GM23338 (cell line): ENCODE data around the gene KDM1A. TPM values are rescaled to one million over a fixed set of nuclear protein-coding genes. Genes with fewer than 3 reads are reported as not detected.

Experiments used
- ATAC-seq: fragments of 200-7000 bp; cut with Tn5 transposase; 3 replicates; pipeline ENCODE4 v1.9.1; 2020
- DNase-seq: peaks from one replicate; pipeline ENCODE4 v3.0.0-alpha.2; 2015; ENCODE audit warnings: low spot score
- H2AFZ ChIP-seq: fragments of 200-600 bp; sonication (generic); 2 replicates; pipeline ENCODE4 v1.8.0; 2016; ENCODE audit warnings: antibody characterized with exemption, mild to moderate bottlenecking, moderate library complexity
- H3F3A ChIP-seq: fragments of 200-600 bp; sonication (generic); replicated peaks from 2 replicates; pipeline ENCODE4 v1.8.0; 2017; ENCODE audit warnings: antibody characterized with exemption, mixed run types, low read depth
- H3K27ac ChIP-seq: fragments of 200-600 bp; sonication (generic); 2 replicates; pipeline ENCODE4 v1.6.1; 2016; ENCODE audit warnings: low read depth
- H3K27me3 ChIP-seq: fragments of 200-600 bp; sonication (generic); 2 replicates; pipeline ENCODE4 v1.8.0; 2016; ENCODE audit warnings: mild to moderate bottlenecking, mixed run types, moderate library complexity; ENCODE audit not compliant: insufficient read depth
- H3K36me3 ChIP-seq: fragments of 200-600 bp; sonication (generic); 2 replicates; pipeline ENCODE4 v1.8.0; 2016; ENCODE audit warnings: mild to moderate bottlenecking; ENCODE audit not compliant: insufficient read depth
- H3K4me1 ChIP-seq: fragments of 200-600 bp; sonication (generic); 2 replicates; pipeline ENCODE4 v1.8.0; 2016; ENCODE audit warnings: mild to moderate bottlenecking, moderate library complexity; ENCODE audit not compliant: insufficient read depth
- H3K4me2 ChIP-seq: fragments of 200-600 bp; sonication (generic); 2 replicates; pipeline ENCODE4 v1.7.1; 2017; ENCODE audit warnings: mixed run types
- H3K4me3 ChIP-seq: fragments of 200-600 bp; sonication (generic); 2 replicates; pipeline ENCODE4 v1.6.1; 2016; ENCODE audit warnings: mixed run types
- H3K79me2 ChIP-seq: fragments of 200-600 bp; sonication (generic); replicated peaks from 2 replicates; pipeline ENCODE4 v1.8.0; 2017; ENCODE audit warnings: mild to moderate bottlenecking; ENCODE audit not compliant: insufficient read depth
- H3K9me2 ChIP-seq: fragments of 200-600 bp; sonication (generic); 2 replicates; pipeline ENCODE4 v1.8.0; 2017; ENCODE audit not compliant: insufficient read depth
- H4K20me1 ChIP-seq: fragments of 200-600 bp; sonication (generic); replicated peaks from 2 replicates; pipeline ENCODE4 v1.8.0; 2017; ENCODE audit warnings: mild to moderate bottlenecking; ENCODE audit not compliant: insufficient read depth
- H3K27ac Mint-ChIP-seq: 2 replicates; pipeline ENCODE4 v1.8.0; 2020; ENCODE audit warnings: inconsistent platforms, mild to moderate bottlenecking, moderate library complexity, mixed read lengths
- H3K27me3 Mint-ChIP-seq: 3 replicates; pipeline ENCODE4 v1.8.0; 2022; ENCODE audit warnings: low read depth, mild to moderate bottlenecking, moderate library complexity, mixed read lengths, inconsistent platforms; ENCODE audit not compliant: insufficient read depth, poor library complexity
- H3K36me3 Mint-ChIP-seq: 3 replicates; pipeline ENCODE4 v1.8.0; 2021; ENCODE audit warnings: low read depth, mild to moderate bottlenecking, inconsistent platforms, moderate library complexity, mixed read lengths
- H3K4me1 Mint-ChIP-seq: 3 replicates; pipeline ENCODE4 v1.8.0; 2020; ENCODE audit warnings: mild to moderate bottlenecking, inconsistent platforms, mixed read lengths
- H3K4me3 Mint-ChIP-seq: 3 replicates; pipeline ENCODE4 v1.8.0; 2021; ENCODE audit warnings: moderate library complexity, mild to moderate bottlenecking, inconsistent platforms, mixed read lengths
- H3K9me3 Mint-ChIP-seq: 3 replicates; pipeline ENCODE4 v1.8.0; 2020; ENCODE audit warnings: moderate library complexity, mild to moderate bottlenecking, inconsistent platforms, mixed read lengths
- CREB1 ChIP-seq: fragments of 250-450 bp; sonication (Bioruptor Pico); IDR thresholded peaks from 2 replicates; pipeline ENCODE4 v1.5.0; 2020; ENCODE audit warnings: low read depth, mild to moderate bottlenecking, moderate library complexity
- EZH2 ChIP-seq: fragments of 200-600 bp; sonication (generic); IDR thresholded peaks from one replicate; pipeline ENCODE4 v1.8.0; 2017; ENCODE audit warnings: antibody characterized with exemption, mild to moderate bottlenecking, low read depth; ENCODE audit not compliant: unreplicated experiment
- NANOG ChIP-seq: IDR thresholded peaks from 2 replicates; pipeline ENCODE4 v1.6.1; 2016; ENCODE audit warnings: antibody characterized with exemption, borderline replicate concordance
- POLR2AphosphoS5 ChIP-seq: IDR thresholded peaks from 2 replicates; pipeline ENCODE4 v1.6.1; 2016; ENCODE audit warnings: antibody characterized with exemption, low read depth
- REST ChIP-seq: IDR thresholded peaks from one replicate; pipeline ENCODE4 v1.6.1; 2018; ENCODE audit warnings: antibody characterized with exemption; ENCODE audit not compliant: unreplicated experiment
- ZNF114 ChIP-seq: fragments of 250-450 bp; sonication (Bioruptor Pico); IDR thresholded peaks from 2 replicates; pipeline ENCODE4 v1.5.0; 2020; ENCODE audit warnings: mild to moderate bottlenecking, moderate library complexity
- ZNF331 ChIP-seq: fragments of 250-450 bp; sonication (Bioruptor Pico); IDR thresholded peaks from 2 replicates; pipeline ENCODE4 v1.5.0; 2020; ENCODE audit warnings: low read depth, mild to moderate bottlenecking, moderate library complexity
- polyA plus RNA-seq: library from polyadenylated mRNA; unstranded; fragments of >200 nt; fragmentation: Nextera tagmentation; extraction: Ambion mirVana; gene quantifications from 2 replicates; pipeline ENCODE4 v1.2.1, GENCODE V29; 2016
- total RNA-seq: library from RNA; depleted of rRNA; stranded (reverse); fragments of >200 nt; shearing (Covaris generic); gene quantifications from 2 replicates; pipeline ENCODE4 v1.2.3, GENCODE V29; 2014
- TF ChIP-seq, protein P1 (sequence below): fragments of 250-450 bp; sonication (Bioruptor Pico); IDR thresholded peaks from 2 replicates; pipeline ENCODE4 v1.5.0; 2020; ENCODE audit warnings: mild to moderate bottlenecking, moderate library complexity
- TF ChIP-seq, protein P2 (sequence below), 2 experiments: fragments of 200-600 bp in 1 of 2; sonication (generic) in 1 of 2; conservative IDR thresholded peaks; 2 replicates each; pipeline versions ENCODE4 v1.5.1 to v1.6.1; 2016 to 2017; ENCODE audit warnings: antibody characterized with exemption in 2 of 2, low read depth in 2 of 2, mild to moderate bottlenecking in 2 of 2, moderate library complexity in 1 of 2

KDM1A gene
- total and polyA plus RNA-seq, 2 experiments from 2014 or later = 86.4 to 252 TPM

- TF ChIP-seq REST = no peak
- TF ChIP-seq NANOG = no peak
These were observed 43.0 kb downstream of the KDM1A start (continued) for GRCh38 chr1:23062271-23062670.

- Histone ChIP-seq H3K4me2 (no peak overlapping the region), H3K27ac (no peak overlapping the region), H3K36me3 (peaks cover 35% of the 10 kb centered on the region), H4K20me1 (peaks cover 19% of the 10 kb centered on the region; the same call in 1 of the 2 replicates), H3K4me3 (no peak overlapping the region), H3K4me1 (no peaks in the 10 kb centered on the region), H3K79me2 (peaks cover 50% of the 10 kb centered on the region), H3K9me2 (no peaks in the 10 kb centered on the region), H3K27me3 (no peaks in the 10 kb centered on the region), H3F3A (no peaks in the 10 kb centered on the region), H2AFZ (no peak overlapping the region)
- ATAC-seq = no peak
- peaks cover 1% of the 10 kb centered on the region for H3K27me3 Mint-ChIP-seq
- H3K36me3 Mint-ChIP-seq = peaks cover 83% of the 10 kb centered on the region
- no peak overlapping the region for H3K4me3 Mint-ChIP-seq
- no peak overlapping the region for H3K27ac Mint-ChIP-seq
- no peaks in the 10 kb centered on the region for H3K4me1 Mint-ChIP-seq
- no peaks in the 10 kb centered on the region for H3K9me3 Mint-ChIP-seq
- no peak for DNase-seq
- no peak for TF ChIP-seq EZH2
- TF ChIP-seq, protein P1, sequence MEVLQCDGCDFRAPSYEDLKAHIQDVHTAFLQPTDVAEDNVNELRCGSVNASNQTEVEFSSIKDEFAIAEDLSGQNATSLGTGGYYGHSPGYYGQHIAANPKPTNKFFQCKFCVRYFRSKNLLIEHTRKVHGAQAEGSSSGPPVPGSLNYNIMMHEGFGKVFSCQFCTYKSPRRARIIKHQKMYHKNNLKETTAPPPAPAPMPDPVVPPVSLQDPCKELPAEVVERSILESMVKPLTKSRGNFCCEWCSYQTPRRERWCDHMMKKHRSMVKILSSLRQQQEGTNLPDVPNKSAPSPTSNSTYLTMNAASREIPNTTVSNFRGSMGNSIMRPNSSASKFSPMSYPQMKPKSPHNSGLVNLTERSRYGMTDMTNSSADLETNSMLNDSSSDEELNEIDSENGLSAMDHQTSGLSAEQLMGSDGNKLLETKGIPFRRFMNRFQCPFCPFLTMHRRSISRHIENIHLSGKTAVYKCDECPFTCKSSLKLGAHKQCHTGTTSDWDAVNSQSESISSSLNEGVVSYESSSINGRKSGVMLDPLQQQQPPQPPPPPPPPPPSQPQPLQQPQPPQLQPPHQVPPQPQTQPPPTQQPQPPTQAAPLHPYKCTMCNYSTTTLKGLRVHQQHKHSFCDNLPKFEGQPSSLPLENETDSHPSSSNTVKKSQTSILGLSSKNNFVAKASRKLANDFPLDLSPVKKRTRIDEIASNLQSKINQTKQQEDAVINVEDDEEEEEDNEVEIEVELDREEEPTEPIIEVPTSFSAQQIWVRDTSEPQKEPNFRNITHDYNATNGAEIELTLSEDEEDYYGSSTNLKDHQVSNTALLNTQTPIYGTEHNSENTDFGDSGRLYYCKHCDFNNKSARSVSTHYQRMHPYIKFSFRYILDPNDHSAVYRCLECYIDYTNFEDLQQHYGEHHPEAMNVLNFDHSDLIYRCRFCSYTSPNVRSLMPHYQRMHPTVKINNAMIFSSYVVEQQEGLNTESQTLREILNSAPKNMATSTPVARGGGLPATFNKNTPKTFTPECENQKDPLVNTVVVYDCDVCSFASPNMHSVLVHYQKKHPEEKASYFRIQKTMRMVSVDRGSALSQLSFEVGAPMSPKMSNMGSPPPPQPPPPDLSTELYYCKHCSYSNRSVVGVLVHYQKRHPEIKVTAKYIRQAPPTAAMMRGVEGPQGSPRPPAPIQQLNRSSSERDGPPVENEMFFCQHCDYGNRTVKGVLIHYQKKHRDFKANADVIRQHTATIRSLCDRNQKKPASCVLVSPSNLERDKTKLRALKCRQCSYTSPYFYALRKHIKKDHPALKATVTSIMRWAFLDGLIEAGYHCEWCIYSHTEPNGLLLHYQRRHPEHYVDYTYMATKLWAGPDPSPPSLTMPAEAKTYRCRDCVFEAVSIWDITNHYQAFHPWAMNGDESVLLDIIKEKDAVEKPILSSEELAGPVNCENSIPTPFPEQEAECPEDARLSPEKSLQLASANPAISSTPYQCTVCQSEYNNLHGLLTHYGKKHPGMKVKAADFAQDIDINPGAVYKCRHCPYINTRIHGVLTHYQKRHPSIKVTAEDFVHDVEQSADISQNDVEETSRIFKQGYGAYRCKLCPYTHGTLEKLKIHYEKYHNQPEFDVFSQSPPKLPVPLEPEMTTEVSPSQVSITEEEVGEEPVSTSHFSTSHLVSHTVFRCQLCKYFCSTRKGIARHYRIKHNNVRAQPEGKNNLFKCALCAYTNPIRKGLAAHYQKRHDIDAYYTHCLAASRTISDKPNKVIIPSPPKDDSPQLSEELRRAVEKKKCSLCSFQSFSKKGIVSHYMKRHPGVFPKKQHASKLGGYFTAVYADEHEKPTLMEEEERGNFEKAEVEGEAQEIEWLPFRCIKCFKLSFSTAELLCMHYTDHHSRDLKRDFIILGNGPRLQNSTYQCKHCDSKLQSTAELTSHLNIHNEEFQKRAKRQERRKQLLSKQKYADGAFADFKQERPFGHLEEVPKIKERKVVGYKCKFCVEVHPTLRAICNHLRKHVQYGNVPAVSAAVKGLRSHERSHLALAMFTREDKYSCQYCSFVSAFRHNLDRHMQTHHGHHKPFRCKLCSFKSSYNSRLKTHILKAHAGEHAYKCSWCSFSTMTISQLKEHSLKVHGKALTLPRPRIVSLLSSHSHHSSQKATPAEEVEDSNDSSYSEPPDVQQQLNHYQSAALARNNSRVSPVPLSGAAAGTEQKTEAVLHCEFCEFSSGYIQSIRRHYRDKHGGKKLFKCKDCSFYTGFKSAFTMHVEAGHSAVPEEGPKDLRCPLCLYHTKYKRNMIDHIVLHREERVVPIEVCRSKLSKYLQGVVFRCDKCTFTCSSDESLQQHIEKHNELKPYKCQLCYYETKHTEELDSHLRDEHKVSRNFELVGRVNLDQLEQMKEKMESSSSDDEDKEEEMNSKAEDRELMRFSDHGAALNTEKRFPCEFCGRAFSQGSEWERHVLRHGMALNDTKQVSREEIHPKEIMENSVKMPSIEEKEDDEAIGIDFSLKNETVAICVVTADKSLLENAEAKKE (CRISPR knock-in tag) = no peak
- TF ChIP-seq, protein P2, sequence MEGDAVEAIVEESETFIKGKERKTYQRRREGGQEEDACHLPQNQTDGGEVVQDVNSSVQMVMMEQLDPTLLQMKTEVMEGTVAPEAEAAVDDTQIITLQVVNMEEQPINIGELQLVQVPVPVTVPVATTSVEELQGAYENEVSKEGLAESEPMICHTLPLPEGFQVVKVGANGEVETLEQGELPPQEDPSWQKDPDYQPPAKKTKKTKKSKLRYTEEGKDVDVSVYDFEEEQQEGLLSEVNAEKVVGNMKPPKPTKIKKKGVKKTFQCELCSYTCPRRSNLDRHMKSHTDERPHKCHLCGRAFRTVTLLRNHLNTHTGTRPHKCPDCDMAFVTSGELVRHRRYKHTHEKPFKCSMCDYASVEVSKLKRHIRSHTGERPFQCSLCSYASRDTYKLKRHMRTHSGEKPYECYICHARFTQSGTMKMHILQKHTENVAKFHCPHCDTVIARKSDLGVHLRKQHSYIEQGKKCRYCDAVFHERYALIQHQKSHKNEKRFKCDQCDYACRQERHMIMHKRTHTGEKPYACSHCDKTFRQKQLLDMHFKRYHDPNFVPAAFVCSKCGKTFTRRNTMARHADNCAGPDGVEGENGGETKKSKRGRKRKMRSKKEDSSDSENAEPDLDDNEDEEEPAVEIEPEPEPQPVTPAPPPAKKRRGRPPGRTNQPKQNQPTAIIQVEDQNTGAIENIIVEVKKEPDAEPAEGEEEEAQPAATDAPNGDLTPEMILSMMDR (conservative IDR thresholded peaks at IDR 0.05; ENCODE audit: low read depth in 2 of 2) = no peak
- TF ChIP-seq CREB1 (CRISPR knock-in tag) = no peak
- no peak for TF ChIP-seq REST
- TF ChIP-seq ZNF331 (CRISPR knock-in tag) = no peak
- no peak for TF ChIP-seq POLR2AphosphoS5
- TF ChIP-seq ZNF114 (CRISPR knock-in tag) = no peak
These were observed 46.1 kb downstream of the KDM1A start for GRCh38 chr1:23065385-23065784.
